ENCODE data around the gene TMPRSS11E.
A peak's percentile ranks its signal among the peaks of the same experiment; 100 is the strongest.

TMPRSS11E gene

GRCh38 chr4:68460085-68460484 is 12.8 kb downstream of the TMPRSS11E start:
- no peak for TF ChIP-seq CTCF (IDR thresholded peaks at IDR 0.05; ENCODE audit: low read depth, low read length)
- no peak for DNase-seq (ENCODE audit: low read depth in 2 of 2)
- H3K4me3 ChIP-seq (replicated peaks in 1 of 2; ENCODE audit: low read depth in 2 of 2, low read length in 2 of 2): no peak overlapping the region

GRCh38 chr4:68461790-68462189 is 14.5 kb downstream of the TMPRSS11E start:
- TF ChIP-seq CTCF (IDR thresholded peaks at IDR 0.05; ENCODE audit: low read depth, low read length): no peak
- DNase-seq (ENCODE audit: low read depth in 2 of 2): no peak
- no peak overlapping the region for H3K4me3 ChIP-seq (replicated peaks in 1 of 2; ENCODE audit: low read depth in 2 of 2, low read length in 2 of 2)

GRCh38 chr4:68462691-68463090 is 15.4 kb downstream of the TMPRSS11E start:
- DNase-seq (ENCODE audit: low read depth in 2 of 2): no peak
- TF ChIP-seq CTCF (IDR thresholded peaks at IDR 0.05; ENCODE audit: low read depth, low read length): no peak
- no peak overlapping the region for H3K4me3 ChIP-seq (replicated peaks in 1 of 2; ENCODE audit: low read depth in 2 of 2, low read length in 2 of 2)

GRCh38 chr4:68463796-68464195 is 16.5 kb downstream of the TMPRSS11E start:
- DNase-seq (ENCODE audit: low read depth in 2 of 2): peak in 1 of 2 donors; percentile 36
- H3K4me3 ChIP-seq (replicated peaks in 1 of 2; ENCODE audit: low read depth in 2 of 2, low read length in 2 of 2): no peak overlapping the region
- no peak for TF ChIP-seq CTCF (IDR thresholded peaks at IDR 0.05; ENCODE audit: low read depth, low read length)

GRCh38 chr4:68465058-68465457 is 17.8 kb downstream of the TMPRSS11E start:
- no peak for DNase-seq (ENCODE audit: low read depth in 2 of 2)
- TF ChIP-seq CTCF (IDR thresholded peaks at IDR 0.05; ENCODE audit: low read depth, low read length): no peak
- H3K4me3 ChIP-seq (replicated peaks in 1 of 2; ENCODE audit: low read depth in 2 of 2, low read length in 2 of 2): no peak overlapping the region

- H3K4me3 ChIP-seq (replicated peaks in 1 of 2; ENCODE audit: low read depth in 2 of 2, low read length in 2 of 2): no peak overlapping the region
- no peak for TF ChIP-seq CTCF (IDR thresholded peaks at IDR 0.05; ENCODE audit: low read depth, low read length)
- DNase-seq (ENCODE audit: low read depth in 2 of 2): peak; percentile 33 to 81
Observed at GRCh38 chr4:68466185-68466584, 18.9 kb downstream of the TMPRSS11E start.

- DNase-seq (ENCODE audit: low read depth in 2 of 2): peak in 1 of 2 donors; percentile 27
- TF ChIP-seq CTCF (IDR thresholded peaks at IDR 0.05; ENCODE audit: low read depth, low read length): no peak
- no peak overlapping the region for H3K4me3 ChIP-seq (replicated peaks in 1 of 2; ENCODE audit: low read depth in 2 of 2, low read length in 2 of 2)
Observed at GRCh38 chr4:68466751-68467150, 19.5 kb downstream of the TMPRSS11E start.
